Mucosa of stomach (tissue), 1 donor: ENCODE measurements around the gene FOXN1.

ENCODE experiments used
- H3K27me3 ChIP-seq: one replicate; pipeline ENCODE4 v1.7.0; 2013; ENCODE audit warnings: mild to moderate bottlenecking, low read length; ENCODE audit not compliant: control insufficient read depth, insufficient read depth
- H3K36me3 ChIP-seq: one replicate; pipeline ENCODE4 v1.7.0; 2013; ENCODE audit warnings: low read length; ENCODE audit not compliant: control insufficient read depth, insufficient read depth
- H3K4me1 ChIP-seq: one replicate; pipeline ENCODE4 v1.7.0; 2013; ENCODE audit warnings: mild to moderate bottlenecking, low read length; ENCODE audit not compliant: control insufficient read depth, insufficient read depth
- H3K4me3 ChIP-seq: one replicate; pipeline ENCODE4 v1.7.0; 2013; ENCODE audit warnings: low read length
- H3K9ac ChIP-seq: one replicate; pipeline ENCODE4 v1.7.0; 2013; ENCODE audit warnings: mild to moderate bottlenecking, low read length, moderate library complexity
- H3K9me3 ChIP-seq: one replicate; pipeline ENCODE4 v1.7.0; 2013; ENCODE audit warnings: mild to moderate bottlenecking, low read length, moderate library complexity; ENCODE audit not compliant: control insufficient read depth
- donor health status: Pancreatic carcinoma.

The FOXN1 gene

GRCh38 chr17:28482551-28483199 is 23.5 kb upstream of the FOXN1 start:
- no peaks in the 10 kb centered on the region for H3K36me3 ChIP-seq

GRCh38 chr17:28484296-28484695 is 21.9 kb upstream of the FOXN1 start:
- Histone ChIP-seq H3K9me3 (no peaks in the 10 kb centered on the region), H3K4me3 (no peak overlapping the region)

More at GRCh38 chr17:28482551-28483199, 23.5 kb upstream of the FOXN1 start:
- no peaks in the 10 kb centered on the region for H3K9me3 ChIP-seq
- peaks cover 43% of the 10 kb centered on the region for H3K4me1 ChIP-seq
- no peaks in the 10 kb centered on the region for H3K27me3 ChIP-seq
- no peak overlapping the region for H3K4me3 ChIP-seq
- no peak overlapping the region for H3K9ac ChIP-seq

GRCh38 chr17:28485049-28485448 is 21.1 kb upstream of the FOXN1 start:
- Histone ChIP-seq H3K4me1 (peaks cover 42% of the 10 kb centered on the region), H3K4me3 (no peak overlapping the region), H3K9ac (no peak overlapping the region), H3K36me3 (no peaks in the 10 kb centered on the region), H3K9me3 (no peaks in the 10 kb centered on the region), H3K27me3 (no peaks in the 10 kb centered on the region)

More at GRCh38 chr17:28484296-28484695, 21.9 kb upstream of the FOXN1 start:
- Histone ChIP-seq H3K9ac (no peak overlapping the region), H3K4me1 (peaks cover 50% of the 10 kb centered on the region), H3K27me3 (no peaks in the 10 kb centered on the region), H3K36me3 (no peaks in the 10 kb centered on the region)

GRCh38 chr17:28487881-28488532 is 18.1 kb upstream of the FOXN1 start:
- Histone ChIP-seq H3K4me1 (peaks cover 23% of the 10 kb centered on the region), H3K27me3 (no peaks in the 10 kb centered on the region)

GRCh38 chr17:28488533-28489276 is 17.4 kb upstream of the FOXN1 start:
- H3K36me3 ChIP-seq = no peaks in the 10 kb centered on the region
- no peak overlapping the region for H3K4me3 ChIP-seq
- H3K9ac ChIP-seq = no peak overlapping the region
- peaks cover 16% of the 10 kb centered on the region for H3K4me1 ChIP-seq
- H3K27me3 ChIP-seq = no peaks in the 10 kb centered on the region
- no peaks in the 10 kb centered on the region for H3K9me3 ChIP-seq

More at GRCh38 chr17:28487881-28488532, 18.1 kb upstream of the FOXN1 start:
- no peaks in the 10 kb centered on the region for H3K36me3 ChIP-seq
- H3K9me3 ChIP-seq = no peaks in the 10 kb centered on the region
- H3K9ac ChIP-seq = no peak overlapping the region
- no peak overlapping the region for H3K4me3 ChIP-seq

GRCh38 chr17:28491286-28491685 is 14.9 kb upstream of the FOXN1 start:
- Histone ChIP-seq H3K9ac (no peak overlapping the region), H3K4me3 (no peak overlapping the region), H3K27me3 (peaks cover 10% of the 10 kb centered on the region), H3K36me3 (no peaks in the 10 kb centered on the region), H3K4me1 (peaks cover 15% of the 10 kb centered on the region), H3K9me3 (no peaks in the 10 kb centered on the region)

GRCh38 chr17:28491860-28492259 is 14.3 kb upstream of the FOXN1 start:
- Histone ChIP-seq H3K36me3 (no peaks in the 10 kb centered on the region), H3K27me3 (peaks cover 10% of the 10 kb centered on the region), H3K9ac (no peak overlapping the region), H3K4me1 (peaks cover 15% of the 10 kb centered on the region), H3K9me3 (no peaks in the 10 kb centered on the region), H3K4me3 (no peak overlapping the region)

- Histone ChIP-seq H3K36me3 (no peaks in the 10 kb centered on the region), H3K9ac (no peak overlapping the region)
Measured at GRCh38 chr17:28492352-28493310, 13.5 kb upstream of the FOXN1 start.

GRCh38 chr17:28493460-28493859 is 12.7 kb upstream of the FOXN1 start:
- H3K36me3 ChIP-seq = no peaks in the 10 kb centered on the region
- H3K4me3 ChIP-seq = no peak overlapping the region
- H3K4me1 ChIP-seq = peaks cover 8% of the 10 kb centered on the region
- peaks cover 10% of the 10 kb centered on the region for H3K27me3 ChIP-seq
- H3K9ac ChIP-seq = no peak overlapping the region
- no peaks in the 10 kb centered on the region for H3K9me3 ChIP-seq

More at GRCh38 chr17:28492352-28493310, 13.5 kb upstream of the FOXN1 start:
- H3K4me1 ChIP-seq = peaks cover 16% of the 10 kb centered on the region
- no peaks in the 10 kb centered on the region for H3K9me3 ChIP-seq
- no peak overlapping the region for H3K4me3 ChIP-seq
- peaks cover 10% of the 10 kb centered on the region for H3K27me3 ChIP-seq

- H3K9ac ChIP-seq = no peak overlapping the region
- no peak overlapping the region for H3K4me3 ChIP-seq
- H3K9me3 ChIP-seq = no peaks in the 10 kb centered on the region
- peaks cover 4% of the 10 kb centered on the region for H3K4me1 ChIP-seq
- H3K36me3 ChIP-seq = no peaks in the 10 kb centered on the region
- H3K27me3 ChIP-seq = peaks cover 10% of the 10 kb centered on the region
Measured at GRCh38 chr17:28494445-28495188, 11.5 kb upstream of the FOXN1 start.

GRCh38 chr17:28495635-28496034 is 10.5 kb upstream of the FOXN1 start:
- Histone ChIP-seq H3K36me3 (no peaks in the 10 kb centered on the region), H3K4me1 (peaks cover 4% of the 10 kb centered on the region), H3K9ac (no peak overlapping the region)

More at GRCh38 chr17:28495635-28496034, 10.5 kb upstream of the FOXN1 start:
- Histone ChIP-seq H3K4me3 (no peak overlapping the region), H3K9me3 (no peaks in the 10 kb centered on the region), H3K27me3 (peaks cover 10% of the 10 kb centered on the region)
